ENCODE measurements around the gene VRK2.

VRK2 gene

DNA sequence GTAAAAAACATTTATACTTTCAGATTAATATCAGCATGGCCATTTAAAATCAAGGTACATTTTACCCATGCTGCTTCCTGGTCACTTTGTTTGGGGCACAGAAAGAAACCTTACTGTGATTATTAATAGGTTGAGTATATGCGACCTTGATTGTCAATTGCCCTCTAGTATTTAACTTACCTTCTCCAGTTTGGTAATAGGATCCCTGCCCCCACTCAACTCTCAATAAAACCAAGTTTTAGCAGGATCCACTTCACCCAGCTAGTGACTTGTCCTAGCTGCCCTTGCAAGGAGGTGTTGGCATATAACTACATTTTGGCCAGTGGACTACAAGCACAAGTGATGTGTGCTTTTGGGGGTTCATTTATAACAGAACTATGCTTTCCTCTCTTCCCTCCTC is 160.2 kb downstream of the VRK2 start:
- no peak for TF ChIP-seq CTCF (IDR thresholded peaks at IDR 0.05; ENCODE audit: low read depth, low read length, missing control alignments)
- no peak for DNase-seq (ENCODE audit: low read depth)
- in situ Hi-C loops (cut with HindIII; ENCODE audit: low sequenced_read_pairs): no loop called here
- no peak overlapping the region for H3K4me3 ChIP-seq (ENCODE audit: low read depth, low read length)

GRCh38 chr2:58207189-58207588 is 160.6 kb downstream of the VRK2 start:
- in situ Hi-C loops (cut with HindIII; ENCODE audit: low sequenced_read_pairs): no loop called here
- no peak for TF ChIP-seq CTCF (IDR thresholded peaks at IDR 0.05; ENCODE audit: low read depth, low read length, missing control alignments)
- H3K4me3 ChIP-seq (ENCODE audit: low read depth, low read length): no peak overlapping the region
- DNase-seq (ENCODE audit: low read depth): no peak

Measured in astrocyte of the cerebellum (primary cell).